ENCODE data around the gene PCP4. TPM values are rescaled to one million over a fixed set of nuclear protein-coding genes. Genes with fewer than 3 reads are reported as not detected.

Gene PCP4
- total and polyA plus RNA-seq, 3 donors from 2014 or later = 0.74 to 15.4 (median 0.94) TPM

DNA sequence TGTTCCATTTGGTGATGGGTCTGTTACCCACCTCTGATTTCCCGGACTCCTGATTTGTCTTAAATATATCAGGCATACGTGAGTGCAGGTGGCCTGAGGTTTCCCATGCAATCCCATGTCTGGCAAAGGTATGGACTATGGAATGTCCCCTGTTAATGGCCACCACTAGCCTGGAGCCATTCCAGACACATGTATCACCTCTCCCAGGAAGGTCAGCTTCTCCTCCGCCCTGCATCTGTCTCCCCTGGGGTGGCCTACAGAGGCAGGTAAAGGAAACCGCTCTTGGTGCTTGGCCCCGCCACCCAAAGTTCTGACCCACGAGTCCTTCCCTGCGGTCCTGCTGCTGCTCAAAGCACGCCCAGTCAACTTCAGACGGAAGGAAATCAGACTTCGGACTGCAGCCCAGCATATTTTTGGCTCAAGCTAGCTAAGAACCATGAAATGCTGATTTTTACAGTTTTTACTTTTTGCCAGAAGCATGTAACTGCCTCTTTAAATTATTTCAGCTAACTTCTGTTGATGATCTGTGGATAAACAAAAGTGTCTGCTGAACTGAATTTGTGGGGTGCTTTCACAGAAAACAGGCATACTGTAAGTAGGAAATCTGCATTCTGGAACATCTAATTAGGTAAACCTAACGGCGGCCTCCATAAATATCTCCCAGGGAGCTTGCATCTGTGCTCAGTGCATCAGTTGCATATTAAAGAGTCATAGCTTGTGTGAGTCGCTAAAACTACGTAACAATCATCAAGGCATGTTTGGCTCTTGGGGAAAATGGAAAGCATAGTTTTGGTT lies 105.9 kb downstream of the PCP4 start:
- no peaks in the 10 kb centered on the region for H3K4me1 ChIP-seq
- no peaks in the 10 kb centered on the region for H3K27me3 ChIP-seq
- no peaks in the 10 kb centered on the region for H3K36me3 ChIP-seq (ENCODE audit: low read depth, missing control alignments)
- H3K4me3 ChIP-seq = no peak overlapping the region
- no peaks in the 10 kb centered on the region for H3K9me3 ChIP-seq
- WGBS, 2 donors = 86 to 89% methylated on average over 11 to 14 of the region's 14 CpGs
- TF ChIP-seq POLR2A (IDR thresholded peaks at IDR 0.05) = no peak
- TF ChIP-seq, protein P1, sequence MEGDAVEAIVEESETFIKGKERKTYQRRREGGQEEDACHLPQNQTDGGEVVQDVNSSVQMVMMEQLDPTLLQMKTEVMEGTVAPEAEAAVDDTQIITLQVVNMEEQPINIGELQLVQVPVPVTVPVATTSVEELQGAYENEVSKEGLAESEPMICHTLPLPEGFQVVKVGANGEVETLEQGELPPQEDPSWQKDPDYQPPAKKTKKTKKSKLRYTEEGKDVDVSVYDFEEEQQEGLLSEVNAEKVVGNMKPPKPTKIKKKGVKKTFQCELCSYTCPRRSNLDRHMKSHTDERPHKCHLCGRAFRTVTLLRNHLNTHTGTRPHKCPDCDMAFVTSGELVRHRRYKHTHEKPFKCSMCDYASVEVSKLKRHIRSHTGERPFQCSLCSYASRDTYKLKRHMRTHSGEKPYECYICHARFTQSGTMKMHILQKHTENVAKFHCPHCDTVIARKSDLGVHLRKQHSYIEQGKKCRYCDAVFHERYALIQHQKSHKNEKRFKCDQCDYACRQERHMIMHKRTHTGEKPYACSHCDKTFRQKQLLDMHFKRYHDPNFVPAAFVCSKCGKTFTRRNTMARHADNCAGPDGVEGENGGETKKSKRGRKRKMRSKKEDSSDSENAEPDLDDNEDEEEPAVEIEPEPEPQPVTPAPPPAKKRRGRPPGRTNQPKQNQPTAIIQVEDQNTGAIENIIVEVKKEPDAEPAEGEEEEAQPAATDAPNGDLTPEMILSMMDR (IDR thresholded peaks at IDR 0.05) = no peak
- no peak overlapping the region for H3K27ac ChIP-seq
- intact Hi-C loops (cut with DNase I; ENCODE audit: low total_unique reads) = no loop called here
- no peak for DNase-seq

DNA sequence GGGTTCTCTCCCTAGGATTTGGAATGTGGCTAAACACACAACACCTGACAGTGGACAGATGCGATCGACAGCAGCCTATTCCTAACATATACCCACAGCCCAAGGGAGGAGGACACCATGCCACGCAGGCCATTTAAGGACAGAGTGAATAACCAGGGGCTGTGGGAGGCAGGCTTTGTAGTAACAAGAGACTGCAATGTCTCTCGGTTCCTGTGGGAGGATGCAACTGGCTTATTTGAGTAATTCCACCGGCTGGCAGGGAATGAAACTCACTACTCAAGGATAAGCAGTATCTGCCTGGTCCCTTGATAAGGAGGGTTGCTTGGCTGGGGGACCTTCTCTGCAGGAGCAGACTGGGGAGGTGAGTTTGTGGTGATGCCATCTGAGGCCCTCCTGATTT lies 109.6 kb downstream of the PCP4 start:
- Histone ChIP-seq H3K36me3 (ENCODE audit: low read depth, missing control alignments) (no peaks in the 10 kb centered on the region), H3K4me3 (no peak overlapping the region), H3K27me3 (no peaks in the 10 kb centered on the region), H3K4me1 (no peaks in the 10 kb centered on the region), H3K27ac (no peak overlapping the region), H3K9me3 (no peaks in the 10 kb centered on the region)
- TF ChIP-seq, protein P1 (IDR thresholded peaks at IDR 0.05) = no peak
- TF ChIP-seq POLR2A (IDR thresholded peaks at IDR 0.05) = no peak
- 47 to 50% methylated on average over 4 to 5 of the region's 5 CpGs for WGBS, 2 donors
- intact Hi-C loops (cut with DNase I; ENCODE audit: low total_unique reads) = no loop called here
- DNase-seq = peak; percentile 64

Other genes starting within 250 kb of the PCP4 start
- under 1 TPM; 0.39 to 0.62 TPM for gene IGSF5, start 122.3 kb upstream of the PCP4 start, total RNA-seq
- gene IGSF5, start 122.3 kb upstream of the PCP4 start, polyA plus RNA-seq (ENCODE audit: insufficient read depth, low read depth, low replicate concordance) = 1.6 TPM